HS-5 (cell line): ENCODE measurements around the gene LRRC73.
"Not testable (repeated sequence)": the region's sequence is repeated elsewhere in the genome, so short reads cannot be mapped to it uniquely, and the experiment has no call there.

Source experiments
- DNase-seq: peaks from one replicate; pipeline ENCODE4 v3.0.0-alpha.2; 2012; ENCODE audit warnings: low read depth

LRRC73 gene

GRCh38 chr6:43510827-43511163 lies 649 bp upstream of the LRRC73 start:
- DNase-seq, result no peak

GRCh38 chr6:43509142-43509983 lies 783 bp downstream of the LRRC73 start:
- DNase-seq, result no peak

GRCh38 chr6:43508481-43509141 lies 1.5 kb downstream of the LRRC73 start:
- no peak for DNase-seq

GRCh38 chr6:43506667-43507471 lies 3.3 kb downstream of the LRRC73 start:
- DNase-seq, result peak; percentile 43

GRCh38 chr6:43506171-43506570 lies 4.0 kb downstream of the LRRC73 start:
- no peak for DNase-seq

GRCh38 chr6:43505718-43506117 lies 4.4 kb downstream of the LRRC73 start:
- no peak for DNase-seq

- no peak for DNase-seq
Observed at GRCh38 chr6:43504756-43505593, 5.2 kb downstream of the LRRC73 start.

- no peak for DNase-seq
Observed at GRCh38 chr6:43503443-43503842, 6.7 kb downstream of the LRRC73 start.

GRCh38 chr6:43502666-43503065 lies 7.5 kb downstream of the LRRC73 start:
- DNase-seq, result no peak

GRCh38 chr6:43500921-43501320 lies 9.2 kb downstream of the LRRC73 start:
- no peak for DNase-seq

GRCh38 chr6:43499028-43499815 lies 10.9 kb downstream of the LRRC73 start:
- no peak for DNase-seq

- DNase-seq, result not testable (repeated sequence)
Observed at GRCh38 chr6:43498291-43498690, 11.9 kb downstream of the LRRC73 start.

- DNase-seq, result no peak
Observed at GRCh38 chr6:43497689-43498088, 12.5 kb downstream of the LRRC73 start.

- no peak for DNase-seq
Observed at GRCh38 chr6:43497129-43497396, 13.1 kb downstream of the LRRC73 start.

- DNase-seq, result no peak
Observed at GRCh38 chr6:43496370-43497128, 13.6 kb downstream of the LRRC73 start.

GRCh38 chr6:43495409-43495941 lies 14.7 kb downstream of the LRRC73 start:
- no peak for DNase-seq

GRCh38 chr6:43494766-43495165 lies 15.4 kb downstream of the LRRC73 start:
- no peak for DNase-seq

- no peak for DNase-seq
Observed at GRCh38 chr6:43494321-43494720, 15.8 kb downstream of the LRRC73 start.

GRCh38 chr6:43493833-43494232 lies 16.3 kb downstream of the LRRC73 start:
- no peak for DNase-seq

- no peak for DNase-seq
Observed at GRCh38 chr6:43493230-43493629, 16.9 kb downstream of the LRRC73 start.
